GM21619 (cell line): Measurements from ENCODE around the gene TMEM175.
A peak's percentile ranks its signal among the peaks of the same experiment; 100 is the strongest.

Experiments used
- ATAC-seq: cut with Tn5 transposase; IDR thresholded peaks from one replicate; pipeline ENCODE4 v1.9.1; 2021; ENCODE audit not compliant: unreplicated experiment

The TMEM175 gene

GRCh38 chr4:931960-932712, at the start of gene TMEM175, which contains the start of gene GAK:
Gene TMEM175, plus strand, starts transcription at chr4:932460. Its CDS starts 15,280 bp downstream, at chr4:947740.
Gene GAK, minus strand, starts transcription at chr4:932316. Its CDS starts 129 bp downstream, at chr4:932187.
- peak; percentile 82 for ATAC-seq

- ATAC-seq, result no peak
Observed at GRCh38 chr4:882646-883045, 49.6 kb upstream of the TMEM175 start.

GRCh38 chr4:883377-884095, 48.7 kb upstream of the TMEM175 start:
- ATAC-seq, result no peak

- ATAC-seq, result no peak
Observed at GRCh38 chr4:884259-884658, 48.0 kb upstream of the TMEM175 start.

- ATAC-seq, result no peak
Observed at GRCh38 chr4:884896-885295, 47.4 kb upstream of the TMEM175 start.

- no peak for ATAC-seq
Observed at GRCh38 chr4:885353-885752, 46.9 kb upstream of the TMEM175 start.

GRCh38 chr4:886244-886643, 46.0 kb upstream of the TMEM175 start:
- ATAC-seq, result no peak

GRCh38 chr4:887034-887763, 45.1 kb upstream of the TMEM175 start:
- ATAC-seq, result no peak

- ATAC-seq, result no peak
Observed at GRCh38 chr4:888029-888428, 44.2 kb upstream of the TMEM175 start.

- no peak for ATAC-seq
Observed at GRCh38 chr4:889516-889915, 42.7 kb upstream of the TMEM175 start.

GRCh38 chr4:890036-890695, 42.1 kb upstream of the TMEM175 start:
- ATAC-seq, result no peak

GRCh38 chr4:891747-892146, 40.5 kb upstream of the TMEM175 start:
- no peak for ATAC-seq

GRCh38 chr4:892780-893179, 39.5 kb upstream of the TMEM175 start:
- no peak for ATAC-seq

GRCh38 chr4:893276-893994, 38.8 kb upstream of the TMEM175 start:
- no peak for ATAC-seq

GRCh38 chr4:893995-894705, 38.1 kb upstream of the TMEM175 start:
- no peak for ATAC-seq

- ATAC-seq, result no peak
Observed at GRCh38 chr4:895596-895995, 36.7 kb upstream of the TMEM175 start.

GRCh38 chr4:896216-896615, 36.0 kb upstream of the TMEM175 start:
- no peak for ATAC-seq

GRCh38 chr4:896630-897029, 35.6 kb upstream of the TMEM175 start:
- no peak for ATAC-seq

GRCh38 chr4:898123-898522, 34.1 kb upstream of the TMEM175 start:
- no peak for ATAC-seq
